Endothelial cell of umbilical vein (primary cell): Measurements from ENCODE around the gene SLC25A40. TPM values are rescaled to one million over a fixed set of nuclear protein-coding genes. Genes with fewer than 3 reads are reported as not detected.
A peak's percentile ranks its signal among the peaks of the same experiment; 100 is the strongest.

Experiments used
- BruUV-seq: library from RNA; stranded (reverse); fragments of 400-500 nt; replicated peaks from 2 replicates; lab custom pipeline; 2021; lab: Mats Ljungman, UMichigan
- CTCF ChIA-PET: fragments of 300-600, 350-600 bp; sonication (Branson Sonifier 250); formaldehyde crosslinking; loops from one replicate; lab custom pipeline; 2021; ENCODE audit warnings: antibody characterized with exemption, inconsistent platforms; lab: Charles Lee
- POLR2A ChIA-PET: fragments of 300-600, 350-600 bp; sonication (Branson Sonifier 250); formaldehyde crosslinking; loops from one replicate; lab custom pipeline; 2021; ENCODE audit warnings: antibody characterized with exemption, inconsistent platforms; lab: Charles Lee
- DNase-seq: peaks from one replicate; pipeline ENCODE4 v3.0.0-alpha.2; 2011; ENCODE audit warnings: low read depth, low spot score
- FAIRE-seq: peaks from 2 replicates; lab custom pipeline; 2011; peaks lifted over from hg19 to GRCh38; lab: Jason Lieb, UNC
- H2AFZ ChIP-seq: 2 replicates; pipeline ENCODE4 v1.6.0; 2012; ENCODE audit warnings: low read depth, low read length, control low read depth, inconsistent platforms
- H3K27ac ChIP-seq: 2 replicates; pipeline ENCODE4 v1.5.1; 2011; ENCODE audit warnings: low read depth, mild to moderate bottlenecking, control low read depth, low read length, moderate library complexity; ENCODE audit not compliant: insufficient read depth
- H3K27me3 ChIP-seq, 2 experiments: 2 replicates each; pipeline versions ENCODE4 v1.6.0 to v1.6.1; 2011; ENCODE audit warnings: low read length in 2 of 2, mixed read lengths in 1 of 2; ENCODE audit not compliant: control insufficient read depth in 2 of 2, insufficient read depth in 2 of 2
- H3K36me3 ChIP-seq, 2 experiments: 2 replicates in 1 of 2; 3 replicates in 1 of 2; pipeline ENCODE4 v1.5.1; 2011; ENCODE audit warnings: low read length in 2 of 2, mild to moderate bottlenecking in 1 of 2, moderate library complexity in 1 of 2; ENCODE audit not compliant: control insufficient read depth in 2 of 2, insufficient read depth in 2 of 2; ENCODE audit errors: extremely low read depth in 1 of 2
- H3K4me1 ChIP-seq: 3 replicates; pipeline ENCODE4 v1.5.1; 2011; ENCODE audit warnings: mild to moderate bottlenecking, low read length; ENCODE audit not compliant: control insufficient read depth, insufficient read depth; ENCODE audit errors: extremely low read depth
- H3K4me2 ChIP-seq: 2 replicates; pipeline ENCODE4 v1.6.1; 2011; ENCODE audit warnings: low read length, control low read depth, mixed read lengths; ENCODE audit not compliant: insufficient read depth
- H3K4me3 ChIP-seq, 3 experiments: fragments of 200-600 bp in 1 of 3; sonication (generic), shearing (Covaris generic) in 1 of 3; replicated peaks in 1 of 3; 2 replicates each; pipeline ENCODE4 v1.5.1; 2011 to 2016; ENCODE audit warnings: control low read depth in 3 of 3, low read length in 3 of 3, mild to moderate bottlenecking in 2 of 3, inconsistent platforms in 1 of 3, low read depth in 1 of 3, moderate library complexity in 1 of 3; ENCODE audit not compliant: insufficient read depth in 1 of 3
- H3K79me2 ChIP-seq: 2 replicates; pipeline ENCODE4 v1.6.0; 2012; ENCODE audit warnings: low read length, inconsistent platforms; ENCODE audit not compliant: control insufficient read depth, insufficient read depth
- H3K9ac ChIP-seq: replicated peaks from 2 replicates; pipeline ENCODE3; 2011; ENCODE audit warnings: low read length, control low read depth; ENCODE audit not compliant: insufficient read depth; ENCODE audit errors: extremely low read depth
- H3K9me1 ChIP-seq: replicated peaks from 3 replicates; pipeline ENCODE4 v1.6.0; 2011; ENCODE audit warnings: mild to moderate bottlenecking, low read length; ENCODE audit not compliant: control insufficient read depth, insufficient read depth; ENCODE audit errors: extremely low read depth
- H3K9me3 ChIP-seq: replicated peaks from 2 replicates; pipeline ENCODE4 v1.5.1; 2012; ENCODE audit warnings: low read length, inconsistent platforms; ENCODE audit not compliant: control insufficient read depth, insufficient read depth
- H4K20me1 ChIP-seq: replicated peaks from 2 replicates; pipeline ENCODE3; 2011; ENCODE audit warnings: mild to moderate bottlenecking, low read length; ENCODE audit not compliant: control insufficient read depth, insufficient read depth; ENCODE audit errors: extremely low read depth
- EZH2 ChIP-seq: IDR thresholded peaks from 2 replicates; pipeline ENCODE4 v1.6.1; 2012; ENCODE audit warnings: borderline replicate concordance, low read depth, mild to moderate bottlenecking, moderate library complexity, low read length, inconsistent platforms; ENCODE audit not compliant: severe bottlenecking
- FOS ChIP-seq: IDR thresholded peaks from 2 replicates; pipeline ENCODE4 v1.6.1; 2011; ENCODE audit warnings: mild to moderate bottlenecking, low read length, moderate library complexity, borderline replicate concordance; ENCODE audit not compliant: insufficient read depth
- GATA2 ChIP-seq: IDR thresholded peaks from 2 replicates; pipeline ENCODE4 v1.7.0; 2011; ENCODE audit warnings: low read depth, mild to moderate bottlenecking, moderate library complexity, mixed read lengths, low read length; ENCODE audit not compliant: insufficient read length, insufficient read depth
- JUN ChIP-seq: IDR thresholded peaks from 2 replicates; pipeline ENCODE4 v1.6.1; 2011; ENCODE audit warnings: borderline replicate concordance, low read depth; ENCODE audit not compliant: insufficient read length, insufficient read depth
- MYC ChIP-seq: IDR thresholded peaks from one replicate; pipeline ENCODE4 v1.6.1; 2011; ENCODE audit warnings: mild to moderate bottlenecking, low read depth, low read length
- POLR2A ChIP-seq: IDR thresholded peaks from 2 replicates; pipeline ENCODE4 v1.6.1; 2012; ENCODE audit warnings: low read depth, mild to moderate bottlenecking, control low read depth, low read length
- POLR2AphosphoS5 ChIP-seq: IDR thresholded peaks from 2 replicates; pipeline ENCODE4 v1.6.1; 2012; ENCODE audit warnings: low read depth, mild to moderate bottlenecking, control low read depth, low read length, moderate library complexity; ENCODE audit not compliant: insufficient read depth
- dilution Hi-C: fragments of 300-500 bp; cut with MboI; formaldehyde crosslinking; loops from one replicate; pipeline ENCODE4 v1.15.0; 2019; ENCODE audit warnings: low sequenced_read_pairs; ENCODE audit not compliant: extremely low pct_ligation_motif_present
- intact Hi-C: fragments of 100-400 bp; cut with micrococcal nuclease; formaldehyde crosslinking; loops from one replicate; pipeline ENCODE4 v1.10.0; 2022
- polyA plus RNA-seq, 4 experiments: library from polyadenylated mRNA; depleted of rRNA in 3 of 4; stranded (reverse) in 3 of 4; unstranded in 1 of 4; fragments of >200 nt; gene quantifications; 2 replicates each; pipeline versions ENCODE4 v1.2.1 to v1.2.3, GENCODE V29; 2011 to 2012; ENCODE audit warnings: missing spikeins in 1 of 4
- total RNA-seq: library from RNA; stranded (reverse); gene quantifications from 2 replicates; pipeline ENCODE4 v1.2.3, GENCODE V29; 2021
- TF ChIP-seq, protein P1 (sequence below): IDR thresholded peaks from 2 replicates; pipeline ENCODE4 v1.6.1; 2011; ENCODE audit not compliant: insufficient read depth, insufficient read length
- TF ChIP-seq, protein P2 (sequence below), 2 donors: IDR thresholded peaks; 1 replicate in 1 of 2; 2 replicates in 1 of 2; pipeline ENCODE4 v1.5.1; 2011; ENCODE audit warnings: low read length in 2 of 2, mild to moderate bottlenecking in 2 of 2, moderate library complexity in 2 of 2, control low read depth in 1 of 2, inconsistent platforms in 1 of 2, low read depth in 1 of 2; ENCODE audit not compliant: insufficient read depth in 1 of 2; ENCODE audit errors: extremely low read depth in 1 of 2

SLC25A40 gene
- total and polyA plus RNA-seq, 2 donors (not counting 3 experiments of a cell fraction or from before 2014, with no cell fraction given) = 7.1 to 17.1 TPM

DNA sequence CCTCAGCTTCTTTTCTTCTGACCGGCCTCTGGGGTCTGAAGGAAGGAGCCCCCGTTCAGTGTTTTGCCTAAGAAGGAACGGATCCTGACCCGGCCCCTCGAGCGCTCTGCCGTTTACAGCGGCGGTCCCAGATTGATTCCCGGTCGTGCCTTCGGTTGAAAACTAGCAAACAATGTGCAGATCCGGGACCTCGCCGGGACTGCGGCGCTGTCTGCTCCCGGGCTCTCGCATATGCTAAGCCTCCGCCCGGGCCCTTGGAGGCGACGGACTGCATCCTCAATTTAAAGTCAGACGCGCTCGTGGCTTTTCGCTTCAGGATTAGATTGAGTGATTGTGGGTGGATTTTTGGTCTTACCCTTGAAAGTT is 692 bp upstream of the SLC25A40 start:
- TSS peak; percentile 59 for BruUV-seq
- ChIA-PET POLR2A (no interaction called here), CTCF (interaction anchor here (1.2 to 2.4 kb wide), 3 partner anchors 80 to 371 kb away, joined by 3 to 9 read pairs (median 5); no protein-coding TSS in a partner anchor)
- Histone ChIP-seq H3K9ac (peak overlapping the region; percentile 78), H3K79me2 (peaks cover 84% of the 10 kb centered on the region), H3K9me1 (no peaks in the 10 kb centered on the region), H4K20me1 (no peaks in the 10 kb centered on the region), H3K36me3 (peaks cover 0 to 2% of the 10 kb centered on the region in 2 experiments), H3K27ac (peak overlapping the region; percentile 54), H3K4me3 (peak overlapping the region; percentile 93 to 100 (median 98)), H3K4me1 (peaks cover 17% of the 10 kb centered on the region), H3K4me2 (peak overlapping the region; percentile 99), H3K9me3 (no peaks in the 10 kb centered on the region), H3K27me3 (no peaks in the 10 kb centered on the region), H2AFZ (peak overlapping the region; percentile 80)
- peak; percentile 69 for DNase-seq
- dilution Hi-C loops = no loop called here
- intact Hi-C loops = loop anchor here (1.0 to 5.0 kb wide), 7 partner anchors 57 to 724 kb away; partner anchors contain the start of genes ADAM22, DMTF1 and RUNDC3B
- peak; percentile 37 for FAIRE-seq
- TF ChIP-seq, protein P1, sequence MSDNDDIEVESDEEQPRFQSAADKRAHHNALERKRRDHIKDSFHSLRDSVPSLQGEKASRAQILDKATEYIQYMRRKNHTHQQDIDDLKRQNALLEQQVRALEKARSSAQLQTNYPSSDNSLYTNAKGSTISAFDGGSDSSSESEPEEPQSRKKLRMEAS = no peak
- TF ChIP-seq EZH2 (no peak), MYC (no peak), JUN (no peak), FOS (no peak), POLR2A (no peak), POLR2AphosphoS5 (no peak), GATA2 (no peak)
- TF ChIP-seq, protein P2, sequence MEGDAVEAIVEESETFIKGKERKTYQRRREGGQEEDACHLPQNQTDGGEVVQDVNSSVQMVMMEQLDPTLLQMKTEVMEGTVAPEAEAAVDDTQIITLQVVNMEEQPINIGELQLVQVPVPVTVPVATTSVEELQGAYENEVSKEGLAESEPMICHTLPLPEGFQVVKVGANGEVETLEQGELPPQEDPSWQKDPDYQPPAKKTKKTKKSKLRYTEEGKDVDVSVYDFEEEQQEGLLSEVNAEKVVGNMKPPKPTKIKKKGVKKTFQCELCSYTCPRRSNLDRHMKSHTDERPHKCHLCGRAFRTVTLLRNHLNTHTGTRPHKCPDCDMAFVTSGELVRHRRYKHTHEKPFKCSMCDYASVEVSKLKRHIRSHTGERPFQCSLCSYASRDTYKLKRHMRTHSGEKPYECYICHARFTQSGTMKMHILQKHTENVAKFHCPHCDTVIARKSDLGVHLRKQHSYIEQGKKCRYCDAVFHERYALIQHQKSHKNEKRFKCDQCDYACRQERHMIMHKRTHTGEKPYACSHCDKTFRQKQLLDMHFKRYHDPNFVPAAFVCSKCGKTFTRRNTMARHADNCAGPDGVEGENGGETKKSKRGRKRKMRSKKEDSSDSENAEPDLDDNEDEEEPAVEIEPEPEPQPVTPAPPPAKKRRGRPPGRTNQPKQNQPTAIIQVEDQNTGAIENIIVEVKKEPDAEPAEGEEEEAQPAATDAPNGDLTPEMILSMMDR (IDR thresholded peaks at IDR 0.05; ENCODE audit: extremely low read depth in 1 of 2, insufficient read depth in 1 of 2, low read depth in 1 of 2, low read length in 2 of 2) = no peak
